GM12874 (cell line): ENCODE measurements around the gene ADAMTS17.

ENCODE experiments used
- TF ChIP-seq, protein P1 (sequence below): IDR thresholded peaks from 2 replicates; pipeline ENCODE4 v1.5.1; 2011; ENCODE audit warnings: low read depth, mild to moderate bottlenecking, control low read depth, low read length, moderate library complexity; ENCODE audit not compliant: insufficient read depth

The ADAMTS17 gene

DNA sequence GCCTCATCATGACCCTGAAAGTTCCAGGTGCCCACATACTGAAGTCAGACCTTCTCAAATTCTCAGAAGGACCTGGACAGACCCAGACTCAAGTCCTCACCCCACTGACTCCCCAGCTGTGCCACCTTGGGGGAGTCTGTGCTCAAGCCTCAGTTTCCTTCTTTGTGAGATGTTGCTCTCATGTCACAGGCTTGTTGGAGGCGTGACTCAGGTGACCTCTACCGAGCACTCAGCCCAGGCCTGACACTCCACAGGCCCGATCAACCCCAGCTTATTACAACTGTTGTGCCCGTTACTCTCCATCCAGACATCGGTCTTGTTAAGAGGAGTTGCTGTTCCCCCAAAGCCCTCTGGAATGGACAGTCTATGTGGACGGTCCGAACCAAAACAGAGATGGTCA, 332.4 kb downstream of the ADAMTS17 start:
- TF ChIP-seq, protein P1, sequence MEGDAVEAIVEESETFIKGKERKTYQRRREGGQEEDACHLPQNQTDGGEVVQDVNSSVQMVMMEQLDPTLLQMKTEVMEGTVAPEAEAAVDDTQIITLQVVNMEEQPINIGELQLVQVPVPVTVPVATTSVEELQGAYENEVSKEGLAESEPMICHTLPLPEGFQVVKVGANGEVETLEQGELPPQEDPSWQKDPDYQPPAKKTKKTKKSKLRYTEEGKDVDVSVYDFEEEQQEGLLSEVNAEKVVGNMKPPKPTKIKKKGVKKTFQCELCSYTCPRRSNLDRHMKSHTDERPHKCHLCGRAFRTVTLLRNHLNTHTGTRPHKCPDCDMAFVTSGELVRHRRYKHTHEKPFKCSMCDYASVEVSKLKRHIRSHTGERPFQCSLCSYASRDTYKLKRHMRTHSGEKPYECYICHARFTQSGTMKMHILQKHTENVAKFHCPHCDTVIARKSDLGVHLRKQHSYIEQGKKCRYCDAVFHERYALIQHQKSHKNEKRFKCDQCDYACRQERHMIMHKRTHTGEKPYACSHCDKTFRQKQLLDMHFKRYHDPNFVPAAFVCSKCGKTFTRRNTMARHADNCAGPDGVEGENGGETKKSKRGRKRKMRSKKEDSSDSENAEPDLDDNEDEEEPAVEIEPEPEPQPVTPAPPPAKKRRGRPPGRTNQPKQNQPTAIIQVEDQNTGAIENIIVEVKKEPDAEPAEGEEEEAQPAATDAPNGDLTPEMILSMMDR = no peak

DNA sequence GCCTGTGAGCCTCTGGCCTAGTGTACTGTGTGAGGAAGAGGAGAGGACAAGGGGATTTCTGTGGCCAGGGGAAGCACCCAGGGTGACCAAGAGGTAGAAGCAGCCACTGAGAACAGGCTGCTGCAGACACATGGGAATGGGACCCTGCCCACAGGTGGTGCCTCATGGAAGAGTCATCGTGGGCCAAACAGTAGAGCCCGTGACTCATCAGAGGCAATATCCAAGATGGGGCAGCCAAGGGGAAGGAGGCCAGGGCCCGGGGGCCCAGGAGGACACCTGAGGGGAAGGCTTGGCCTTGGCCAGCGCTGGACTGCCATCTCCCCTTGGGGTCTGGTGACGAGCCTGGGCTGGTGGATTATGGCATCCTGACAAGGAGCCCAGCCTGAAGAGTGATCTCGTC, 333.5 kb downstream of the ADAMTS17 start:
- TF ChIP-seq, protein P1 = no peak

DNA sequence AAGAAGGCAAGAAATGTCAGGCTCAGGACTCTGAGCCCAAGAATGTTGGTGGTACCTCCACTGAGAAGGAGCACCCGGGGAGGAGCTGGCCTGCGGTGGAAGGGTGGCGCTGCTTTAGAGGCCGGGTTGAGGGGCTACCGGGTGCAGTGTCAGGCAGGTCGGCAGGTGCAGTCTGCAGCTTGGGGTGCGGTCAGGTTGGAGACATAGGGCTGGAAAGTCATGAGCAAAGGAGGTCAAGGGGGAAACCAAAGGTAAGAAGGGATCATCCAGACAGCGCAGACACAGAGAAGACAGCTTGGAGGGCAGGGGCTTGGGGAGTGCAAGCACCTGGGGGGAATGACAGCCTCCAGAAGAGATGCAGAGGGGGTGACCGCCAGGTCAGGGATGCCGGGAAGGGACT, 334.2 kb downstream of the ADAMTS17 start:
- TF ChIP-seq, protein P1 = no peak

DNA sequence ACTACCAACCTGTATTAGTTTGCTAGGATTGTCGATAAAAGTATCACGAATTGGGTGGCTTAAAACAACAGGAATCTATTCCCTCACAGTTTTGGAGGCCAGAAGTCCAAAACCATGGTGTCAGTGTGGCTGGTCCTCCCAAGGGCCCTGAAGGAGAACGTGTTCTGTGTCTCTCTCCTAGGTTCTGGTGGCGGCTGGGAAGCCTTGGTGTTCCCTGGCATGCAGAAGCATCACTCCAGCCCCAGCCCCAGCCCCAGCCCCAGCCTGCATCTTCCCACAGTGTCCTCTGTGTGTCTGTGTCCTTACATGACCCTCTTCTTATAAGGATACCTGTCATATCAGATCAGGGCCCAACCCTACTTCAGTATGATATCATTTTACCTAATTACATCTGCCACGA, 336.1 kb downstream of the ADAMTS17 start:
- TF ChIP-seq, protein P1 = no peak

DNA sequence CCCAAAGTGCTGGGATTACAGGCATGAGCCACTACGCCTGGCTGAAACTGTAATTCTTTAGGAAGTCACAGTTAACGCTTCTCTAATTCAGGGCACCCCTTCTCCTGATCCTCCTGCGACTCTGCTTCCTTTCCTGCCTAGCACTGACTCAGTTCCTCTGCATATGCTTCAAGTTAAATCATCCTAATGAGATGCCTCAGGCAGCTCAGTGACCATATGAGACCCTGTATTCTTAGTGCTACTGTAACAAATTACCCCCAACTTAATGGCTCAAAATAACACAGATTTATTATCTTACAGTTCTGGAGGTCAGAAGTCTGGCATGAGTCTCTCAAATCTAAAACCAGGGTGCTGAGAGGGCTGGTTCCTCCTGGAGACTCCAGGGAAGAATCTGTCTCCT, 336.8 kb downstream of the ADAMTS17 start:
- TF ChIP-seq, protein P1 = no peak

DNA sequence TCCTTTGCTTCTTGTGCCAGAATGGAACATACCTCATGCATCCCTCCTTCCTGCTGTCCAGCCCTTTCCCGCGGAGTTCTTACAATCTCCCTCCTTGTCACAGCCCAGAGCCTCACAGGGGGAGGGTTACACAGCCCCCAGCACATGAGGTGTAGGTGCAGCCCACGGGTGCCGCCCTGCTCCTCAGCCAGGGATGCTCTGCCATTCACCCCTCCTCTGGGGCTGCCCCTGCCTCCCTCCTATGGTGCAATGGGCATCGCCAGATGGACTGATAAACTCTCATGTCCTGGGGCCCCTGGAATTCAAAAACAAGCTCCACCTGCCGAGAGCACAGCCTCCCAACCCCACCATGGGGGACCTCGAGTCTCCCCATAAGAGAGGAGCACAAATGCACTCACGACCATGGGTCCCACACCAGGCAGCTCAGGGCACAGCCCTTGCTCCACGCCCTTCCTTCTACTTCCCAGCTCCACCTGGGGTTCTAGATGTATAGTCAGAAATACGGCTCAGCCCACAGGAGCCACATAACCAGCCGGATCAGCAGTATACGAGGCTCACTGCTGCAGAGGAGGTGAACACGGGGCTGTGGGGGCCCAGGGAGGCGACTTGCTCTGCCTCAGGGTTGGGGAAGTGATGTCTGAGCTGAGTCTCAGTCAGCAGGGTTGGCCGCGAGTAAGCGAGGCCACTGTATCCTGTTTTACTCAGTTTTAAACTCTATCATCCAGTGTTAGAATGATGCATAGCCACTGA, 338.8 kb downstream of the ADAMTS17 start:
- TF ChIP-seq, protein P1 = no peak

DNA sequence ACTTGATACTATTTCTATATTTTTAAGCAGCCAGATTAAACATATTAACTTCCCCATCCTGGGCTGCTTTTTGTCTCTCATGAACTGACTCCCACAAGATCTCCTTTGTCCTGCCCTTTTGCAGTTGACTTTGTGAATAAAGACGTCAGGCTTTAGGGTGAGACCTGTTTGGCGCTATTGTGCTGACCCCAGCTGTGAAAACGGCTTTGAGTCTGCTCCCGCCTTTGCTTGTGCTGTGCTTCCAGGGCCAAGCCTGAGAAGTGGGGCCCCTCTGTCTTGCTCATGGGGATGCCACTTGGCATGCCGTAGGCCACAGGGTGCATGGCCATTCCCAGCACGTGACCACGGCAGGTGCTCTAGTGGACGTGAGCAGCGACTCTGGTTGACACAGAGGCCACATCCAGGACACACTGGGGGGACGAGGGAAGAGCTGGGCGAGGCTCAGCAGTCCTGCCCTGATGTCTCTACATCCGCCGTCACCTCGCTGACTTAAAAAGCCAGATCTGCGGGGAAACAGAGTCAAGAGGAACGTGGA, 339.6 kb downstream of the ADAMTS17 start:
- TF ChIP-seq, protein P1 = no peak
